HepG2 (cell line): ENCODE results near the gene NOTO. TPM values are rescaled to one million over a fixed set of nuclear protein-coding genes. Genes with fewer than 3 reads are reported as not detected.
A peak's percentile ranks its signal among the peaks of the same experiment; 100 is the strongest.

Source experiments
- KDM4B ChIP-seq: sonication (generic); formaldehyde crosslinking; IDR thresholded peaks from 2 replicates; pipeline ENCODE4 v1.4.0; 2020; ENCODE audit warnings: missing genetic modification reagents
- KLF9 ChIP-seq: IDR thresholded peaks from 2 replicates; pipeline ENCODE4 v1.6.1; 2016; ENCODE audit warnings: low read depth
- MBD4 ChIP-seq: IDR thresholded peaks from 2 replicates; pipeline ENCODE4 v1.6.1; 2012; ENCODE audit warnings: low read length, inconsistent platforms, borderline replicate concordance
- SMAD1 ChIP-seq: sonication (generic); formaldehyde crosslinking; IDR thresholded peaks from 2 replicates; pipeline ENCODE4 v1.4.0; 2020; ENCODE audit warnings: missing genetic modification reagents, low read depth, mild to moderate bottlenecking, borderline replicate concordance
- SOX13 ChIP-seq, 3 experiments: fragments of 450-650 bp in 1 of 3; sonication (generic) in 1 of 3; formaldehyde crosslinking in 1 of 3; IDR thresholded peaks in 2 of 3; conservative IDR thresholded peaks in 1 of 3; 2 replicates each; pipeline versions ENCODE4 v1.5.0 to v1.6.1; 2016 to 2020; ENCODE audit warnings: antibody characterized with exemption in 1 of 3, mild to moderate bottlenecking in 1 of 3, missing compliant biosample characterization in 1 of 3, missing genetic modification reagents in 1 of 3, moderate library complexity in 1 of 3
- SRSF1 ChIP-seq: fragments of 200-400 bp; formaldehyde crosslinking; optimal IDR thresholded peaks from 2 replicates; pipeline ENCODE3; 2017; ENCODE audit warnings: mild to moderate bottlenecking, low read depth, low read length, moderate library complexity
- YEATS4 ChIP-seq: sonication (generic); formaldehyde crosslinking; IDR thresholded peaks from 2 replicates; pipeline ENCODE4 v1.4.0; 2020; ENCODE audit warnings: missing genetic modification reagents, borderline replicate concordance
- ZNF564 ChIP-seq: sonication (generic); formaldehyde crosslinking; IDR thresholded peaks from 2 replicates; pipeline ENCODE4 v1.8.1; 2023; ENCODE audit warnings: mild to moderate bottlenecking, missing genetic modification reagents
- ZNF816 ChIP-seq: sonication (generic); formaldehyde crosslinking; IDR thresholded peaks from 2 replicates; pipeline ENCODE4 v1.8.0; 2022; ENCODE audit warnings: missing genetic modification reagents, mild to moderate bottlenecking, borderline replicate concordance
- ZSCAN25 ChIP-seq: sonication (generic); formaldehyde crosslinking; IDR thresholded peaks from 2 replicates; pipeline ENCODE4 v1.8.0; 2022; ENCODE audit warnings: mild to moderate bottlenecking, missing genetic modification reagents
- polyA plus RNA-seq, 8 experiments: library from polyadenylated mRNA; depleted of rRNA in 3 of 8; stranded (reverse) in 7 of 8; unstranded in 1 of 8; fragments of >200 nt; fragmentation: Illumina TruSeq in 4 of 8; extraction: Trizol in 4 of 8; gene quantifications; 2 replicates each; pipeline versions ENCODE4 v1.2.1 to v1.2.3, GENCODE V29; 2011 to 2016; ENCODE audit warnings: low read depth in 4 of 8, missing spikeins in 1 of 8, mixed read lengths in 1 of 8; ENCODE audit not compliant: insufficient read depth in 1 of 8
- total RNA-seq, 5 experiments: library from RNA; depleted of rRNA; stranded (reverse); fragments of >200 nt; fragmentation: Illumina TruSeq; extraction: Trizol; gene quantifications; 2 replicates each; pipeline ENCODE4 v1.2.3, GENCODE V29; 2016; ENCODE audit warnings: low read depth in 1 of 5
- TF ChIP-seq, protein P1 (sequence below): sonication (generic); formaldehyde crosslinking; IDR thresholded peaks from 2 replicates; pipeline ENCODE4 v1.5.1; 2020; ENCODE audit warnings: mild to moderate bottlenecking, missing genetic modification reagents
- TF ChIP-seq, protein P2 (sequence below): sonication (generic); formaldehyde crosslinking; IDR thresholded peaks from 2 replicates; pipeline ENCODE4 v1.9.0; 2022; ENCODE audit warnings: missing genetic modification reagents, mild to moderate bottlenecking, borderline replicate concordance
- TF ChIP-seq, protein P3 (sequence below): IDR thresholded peaks from 2 replicates; pipeline ENCODE4 v1.6.1; 2016; ENCODE audit warnings: low read depth, missing genetic modification reagents, missing compliant biosample characterization
- TF ChIP-seq, protein P4 (sequence below): sonication (generic); formaldehyde crosslinking; IDR thresholded peaks from 2 replicates; pipeline ENCODE4 v1.5.0; 2020; ENCODE audit warnings: missing genetic modification reagents
- TF ChIP-seq, protein P5 (sequence below): sonication (generic); formaldehyde crosslinking; IDR thresholded peaks from 2 replicates; pipeline ENCODE4 v1.8.1; 2023; ENCODE audit warnings: missing genetic modification reagents, mild to moderate bottlenecking, borderline replicate concordance

Gene NOTO
- total and polyA plus RNA-seq, 2 of the 13 experiments (the other 11 are each of a cell fraction or from before 2014, with no cell fraction given) = not detected

DNA sequence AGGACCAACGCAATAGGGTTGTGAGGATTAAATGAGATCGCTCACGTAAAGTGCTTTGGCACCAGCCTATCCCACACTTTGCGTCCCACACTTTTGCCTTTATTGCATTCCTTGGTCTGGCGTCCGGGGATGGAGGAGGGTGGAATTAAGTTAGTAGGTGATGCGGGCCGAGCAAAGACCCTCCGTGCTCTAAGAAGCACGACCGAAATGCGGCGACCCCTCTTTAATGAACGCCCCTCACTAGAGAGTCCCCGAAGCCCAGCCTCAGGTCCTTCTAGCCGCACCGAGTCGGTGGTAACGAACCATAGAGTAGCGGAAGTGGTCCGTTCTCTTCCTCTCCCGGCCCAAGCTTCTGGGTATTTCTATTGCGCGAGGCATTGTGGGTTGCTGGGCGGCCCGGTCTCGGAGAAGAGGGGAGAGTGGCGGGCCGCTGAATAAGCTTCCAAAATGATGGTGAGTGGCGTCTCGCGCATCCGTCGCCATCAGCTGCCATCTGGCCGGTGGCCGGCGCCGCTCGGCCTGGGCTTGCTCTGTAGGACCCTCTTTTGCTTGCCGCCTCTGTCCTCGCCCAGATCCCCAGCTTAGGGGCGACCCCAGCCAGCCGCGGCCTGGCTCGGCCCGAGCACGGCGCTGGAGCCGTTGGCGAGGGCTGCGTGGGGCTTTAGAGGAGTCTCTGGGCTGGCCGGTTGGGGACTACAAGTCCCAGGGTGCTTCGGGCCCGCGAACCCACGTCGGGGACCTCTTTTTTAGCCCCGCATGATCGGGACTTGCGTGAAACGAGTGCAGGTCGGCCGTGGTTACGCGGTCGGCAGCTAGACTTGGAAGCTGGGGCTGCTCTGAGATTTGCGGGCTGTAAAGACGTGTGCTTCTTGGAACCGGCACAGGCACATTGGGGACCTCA, 31.8 kb downstream of the NOTO start, which contains the start of gene CCT7 (continued):
- TF ChIP-seq, protein P1, sequence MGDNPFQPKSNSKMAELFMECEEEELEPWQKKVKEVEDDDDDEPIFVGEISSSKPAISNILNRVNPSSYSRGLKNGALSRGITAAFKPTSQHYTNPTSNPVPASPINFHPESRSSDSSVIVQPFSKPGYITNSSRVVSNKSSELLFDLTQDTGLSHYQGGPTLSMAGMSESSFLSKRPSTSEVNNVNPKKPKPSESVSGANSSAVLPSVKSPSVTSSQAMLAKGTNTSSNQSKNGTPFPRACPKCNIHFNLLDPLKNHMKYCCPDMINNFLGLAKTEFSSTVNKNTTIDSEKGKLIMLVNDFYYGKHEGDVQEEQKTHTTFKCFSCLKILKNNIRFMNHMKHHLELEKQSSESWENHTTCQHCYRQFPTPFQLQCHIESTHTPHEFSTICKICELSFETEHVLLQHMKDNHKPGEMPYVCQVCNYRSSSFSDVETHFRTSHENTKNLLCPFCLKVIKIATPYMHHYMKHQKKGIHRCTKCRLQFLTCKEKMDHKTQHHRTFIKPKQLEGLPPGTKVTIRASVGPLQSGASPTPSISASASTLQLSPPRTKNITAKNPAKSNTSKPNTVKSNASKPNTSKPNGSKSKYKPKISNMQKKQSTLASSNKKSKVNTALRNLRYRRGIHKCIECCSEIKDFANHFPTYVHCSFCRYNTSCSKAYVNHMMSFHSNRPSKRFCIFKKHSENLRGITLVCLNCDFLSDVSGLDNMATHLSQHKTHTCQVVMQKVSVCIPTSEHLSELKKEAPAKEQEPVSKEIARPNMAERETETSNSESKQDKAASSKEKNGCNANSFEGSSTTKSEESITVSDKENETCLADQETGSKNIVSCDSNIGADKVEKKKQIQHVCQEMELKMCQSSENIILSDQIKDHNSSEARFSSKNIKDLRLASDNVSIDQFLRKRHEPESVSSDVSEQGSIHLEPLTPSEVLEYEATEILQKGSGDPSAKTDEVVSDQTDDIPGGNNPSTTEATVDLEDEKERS (CRISPR knock-in tag) = peak; percentile 80
- TF ChIP-seq, protein P2, sequence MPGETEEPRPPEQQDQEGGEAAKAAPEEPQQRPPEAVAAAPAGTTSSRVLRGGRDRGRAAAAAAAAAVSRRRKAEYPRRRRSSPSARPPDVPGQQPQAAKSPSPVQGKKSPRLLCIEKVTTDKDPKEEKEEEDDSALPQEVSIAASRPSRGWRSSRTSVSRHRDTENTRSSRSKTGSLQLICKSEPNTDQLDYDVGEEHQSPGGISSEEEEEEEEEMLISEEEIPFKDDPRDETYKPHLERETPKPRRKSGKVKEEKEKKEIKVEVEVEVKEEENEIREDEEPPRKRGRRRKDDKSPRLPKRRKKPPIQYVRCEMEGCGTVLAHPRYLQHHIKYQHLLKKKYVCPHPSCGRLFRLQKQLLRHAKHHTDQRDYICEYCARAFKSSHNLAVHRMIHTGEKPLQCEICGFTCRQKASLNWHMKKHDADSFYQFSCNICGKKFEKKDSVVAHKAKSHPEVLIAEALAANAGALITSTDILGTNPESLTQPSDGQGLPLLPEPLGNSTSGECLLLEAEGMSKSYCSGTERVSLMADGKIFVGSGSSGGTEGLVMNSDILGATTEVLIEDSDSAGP (CRISPR knock-in tag) = peak; percentile 87
- peak; percentile 96 for TF ChIP-seq SRSF1
- peak; percentile 82; the same call in 1 of the 2 replicates for TF ChIP-seq SMAD1 (CRISPR knock-in tag)
- peak; percentile 83; the same call in 1 of the 2 replicates for TF ChIP-seq KDM4B (CRISPR knock-in tag)
- TF ChIP-seq SOX13 (IDR thresholded peaks at IDR 0.05) = no peak
- TF ChIP-seq SOX13 (CRISPR knock-in tag; conservative IDR thresholded peaks at IDR 0.05 in 1 of 2, IDR thresholded peaks at IDR 0.05 in 1 of 2) = no peak; a peak in 1 of 4 replicates
- TF ChIP-seq, protein P3, sequence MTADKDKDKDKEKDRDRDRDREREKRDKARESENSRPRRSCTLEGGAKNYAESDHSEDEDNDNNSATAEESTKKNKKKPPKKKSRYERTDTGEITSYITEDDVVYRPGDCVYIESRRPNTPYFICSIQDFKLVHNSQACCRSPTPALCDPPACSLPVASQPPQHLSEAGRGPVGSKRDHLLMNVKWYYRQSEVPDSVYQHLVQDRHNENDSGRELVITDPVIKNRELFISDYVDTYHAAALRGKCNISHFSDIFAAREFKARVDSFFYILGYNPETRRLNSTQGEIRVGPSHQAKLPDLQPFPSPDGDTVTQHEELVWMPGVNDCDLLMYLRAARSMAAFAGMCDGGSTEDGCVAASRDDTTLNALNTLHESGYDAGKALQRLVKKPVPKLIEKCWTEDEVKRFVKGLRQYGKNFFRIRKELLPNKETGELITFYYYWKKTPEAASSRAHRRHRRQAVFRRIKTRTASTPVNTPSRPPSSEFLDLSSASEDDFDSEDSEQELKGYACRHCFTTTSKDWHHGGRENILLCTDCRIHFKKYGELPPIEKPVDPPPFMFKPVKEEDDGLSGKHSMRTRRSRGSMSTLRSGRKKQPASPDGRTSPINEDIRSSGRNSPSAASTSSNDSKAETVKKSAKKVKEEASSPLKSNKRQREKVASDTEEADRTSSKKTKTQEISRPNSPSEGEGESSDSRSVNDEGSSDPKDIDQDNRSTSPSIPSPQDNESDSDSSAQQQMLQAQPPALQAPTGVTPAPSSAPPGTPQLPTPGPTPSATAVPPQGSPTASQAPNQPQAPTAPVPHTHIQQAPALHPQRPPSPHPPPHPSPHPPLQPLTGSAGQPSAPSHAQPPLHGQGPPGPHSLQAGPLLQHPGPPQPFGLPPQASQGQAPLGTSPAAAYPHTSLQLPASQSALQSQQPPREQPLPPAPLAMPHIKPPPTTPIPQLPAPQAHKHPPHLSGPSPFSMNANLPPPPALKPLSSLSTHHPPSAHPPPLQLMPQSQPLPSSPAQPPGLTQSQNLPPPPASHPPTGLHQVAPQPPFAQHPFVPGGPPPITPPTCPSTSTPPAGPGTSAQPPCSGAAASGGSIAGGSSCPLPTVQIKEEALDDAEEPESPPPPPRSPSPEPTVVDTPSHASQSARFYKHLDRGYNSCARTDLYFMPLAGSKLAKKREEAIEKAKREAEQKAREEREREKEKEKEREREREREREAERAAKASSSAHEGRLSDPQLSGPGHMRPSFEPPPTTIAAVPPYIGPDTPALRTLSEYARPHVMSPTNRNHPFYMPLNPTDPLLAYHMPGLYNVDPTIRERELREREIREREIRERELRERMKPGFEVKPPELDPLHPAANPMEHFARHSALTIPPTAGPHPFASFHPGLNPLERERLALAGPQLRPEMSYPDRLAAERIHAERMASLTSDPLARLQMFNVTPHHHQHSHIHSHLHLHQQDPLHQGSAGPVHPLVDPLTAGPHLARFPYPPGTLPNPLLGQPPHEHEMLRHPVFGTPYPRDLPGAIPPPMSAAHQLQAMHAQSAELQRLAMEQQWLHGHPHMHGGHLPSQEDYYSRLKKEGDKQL (CRISPR knock-in tag) = no peak
- TF ChIP-seq KLF9 (CRISPR knock-in tag) = peak; percentile 63; the same call in 1 of the 2 replicates
- peak; percentile 85 for TF ChIP-seq ZNF564 (CRISPR knock-in tag)
- peak; percentile 68; the same call in 1 of the 2 replicates for TF ChIP-seq ZSCAN25
- no peak for TF ChIP-seq MBD4
- TF ChIP-seq, protein P4, sequence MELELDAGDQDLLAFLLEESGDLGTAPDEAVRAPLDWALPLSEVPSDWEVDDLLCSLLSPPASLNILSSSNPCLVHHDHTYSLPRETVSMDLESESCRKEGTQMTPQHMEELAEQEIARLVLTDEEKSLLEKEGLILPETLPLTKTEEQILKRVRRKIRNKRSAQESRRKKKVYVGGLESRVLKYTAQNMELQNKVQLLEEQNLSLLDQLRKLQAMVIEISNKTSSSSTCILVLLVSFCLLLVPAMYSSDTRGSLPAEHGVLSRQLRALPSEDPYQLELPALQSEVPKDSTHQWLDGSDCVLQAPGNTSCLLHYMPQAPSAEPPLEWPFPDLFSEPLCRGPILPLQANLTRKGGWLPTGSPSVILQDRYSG (CRISPR knock-in tag) = 0 out of 2 replicates have a peak, but pooled peaks have one; percentile 28
- TF ChIP-seq ZNF816 = no peak
- TF ChIP-seq YEATS4 (CRISPR knock-in tag) = peak; percentile 98
- TF ChIP-seq, protein P5, sequence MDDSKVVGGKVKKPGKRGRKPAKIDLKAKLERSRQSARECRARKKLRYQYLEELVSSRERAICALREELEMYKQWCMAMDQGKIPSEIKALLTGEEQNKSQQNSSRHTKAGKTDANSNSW (CRISPR knock-in tag) = peak; percentile 79
